ENCODE measurements around the gene MICB.
"Not testable (repeated sequence)": the region's sequence is repeated elsewhere in the genome, so short reads cannot be mapped to it uniquely, and the experiment has no call there.

The MICB gene

DNA sequence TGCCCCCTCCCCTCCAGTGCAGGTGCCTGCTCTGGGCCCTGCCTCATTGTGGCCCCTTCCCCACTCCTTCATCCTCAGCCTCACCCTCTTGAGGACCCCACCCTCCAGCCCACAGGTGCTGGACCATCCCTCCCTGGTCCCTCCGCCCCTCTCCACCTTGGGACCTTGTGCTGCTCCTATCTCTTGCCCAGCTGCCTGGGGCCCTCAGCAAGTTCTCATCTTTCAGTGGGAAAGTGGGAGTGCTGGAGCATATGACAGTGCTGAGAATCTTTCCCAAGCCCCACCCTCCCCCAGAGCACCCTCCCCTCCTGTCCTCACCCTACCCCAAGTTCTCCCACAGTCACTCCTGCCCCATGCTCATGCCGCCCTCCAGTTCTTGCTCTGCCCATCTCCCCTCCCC, 1.7 kb downstream of the MICB start:
- DNase-seq (ENCODE audit: low read depth in 2 of 2): not testable (repeated sequence)

GRCh38 chr6:31502586-31502985, 4.6 kb downstream of the MICB start:
- no peak for DNase-seq (ENCODE audit: low read depth in 2 of 2)

GRCh38 chr6:31509036-31509435, 11.1 kb downstream of the MICB start:
- DNase-seq (ENCODE audit: low read depth in 2 of 2): not testable (repeated sequence)

DNA sequence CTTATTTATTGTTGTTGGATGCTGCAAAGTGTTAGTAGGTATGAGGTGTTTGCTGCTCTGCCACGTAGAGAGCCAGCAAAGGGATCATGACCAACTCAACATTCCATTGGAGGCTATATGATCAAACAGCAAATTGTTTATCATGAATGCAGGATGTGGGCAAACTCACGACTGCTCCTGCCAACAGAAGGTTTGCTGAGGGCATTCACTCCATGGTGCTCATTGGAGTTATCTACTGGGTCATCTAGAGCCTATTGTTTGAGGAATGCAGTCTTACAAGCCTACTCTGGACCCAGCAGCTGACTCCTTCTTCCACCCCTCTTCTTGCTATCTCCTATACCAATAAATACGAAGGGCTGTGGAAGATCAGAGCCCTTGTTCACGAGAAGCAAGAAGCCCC, 12.1 kb downstream of the MICB start:
- DNase-seq (ENCODE audit: low read depth in 2 of 2): no peak

DNA sequence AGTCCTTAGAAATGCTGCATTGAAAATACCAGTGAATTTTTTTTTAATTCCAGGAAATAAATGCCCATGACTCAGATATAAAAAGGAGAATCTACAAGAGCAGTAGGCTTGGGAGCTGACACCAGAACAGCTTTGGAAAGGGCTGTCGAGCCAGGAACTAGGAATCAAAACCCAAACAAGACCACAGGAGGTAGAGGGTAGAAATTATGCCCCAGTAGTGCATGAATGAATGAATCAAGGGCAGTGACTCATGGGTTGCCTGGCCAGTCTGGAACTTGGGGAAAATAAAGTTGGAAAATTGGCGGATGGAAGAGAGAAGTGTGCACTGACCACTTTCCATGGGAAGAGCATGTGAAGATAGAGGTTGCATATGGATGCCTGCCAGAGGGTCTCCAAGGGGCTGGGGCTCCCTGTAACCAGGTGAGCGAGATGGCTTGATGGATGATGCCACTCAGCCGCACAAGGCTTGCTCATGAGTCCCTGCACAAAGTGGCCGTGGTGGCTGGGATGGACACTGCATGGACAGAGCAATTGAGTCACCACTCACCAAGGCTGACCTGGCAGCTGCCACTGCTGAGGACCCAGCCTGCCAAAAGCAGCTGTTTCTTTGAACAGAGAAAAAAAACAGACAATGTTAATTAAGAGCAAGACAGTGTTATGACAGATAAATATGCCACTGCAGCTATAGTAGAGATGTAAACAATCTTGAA, 15.7 kb downstream of the MICB start:
- no peak for DNase-seq (ENCODE audit: low read depth in 2 of 2)

GRCh38 chr6:31521835-31522234, 23.9 kb downstream of the MICB start:
- DNase-seq (ENCODE audit: low read depth in 2 of 2): no peak

DNA sequence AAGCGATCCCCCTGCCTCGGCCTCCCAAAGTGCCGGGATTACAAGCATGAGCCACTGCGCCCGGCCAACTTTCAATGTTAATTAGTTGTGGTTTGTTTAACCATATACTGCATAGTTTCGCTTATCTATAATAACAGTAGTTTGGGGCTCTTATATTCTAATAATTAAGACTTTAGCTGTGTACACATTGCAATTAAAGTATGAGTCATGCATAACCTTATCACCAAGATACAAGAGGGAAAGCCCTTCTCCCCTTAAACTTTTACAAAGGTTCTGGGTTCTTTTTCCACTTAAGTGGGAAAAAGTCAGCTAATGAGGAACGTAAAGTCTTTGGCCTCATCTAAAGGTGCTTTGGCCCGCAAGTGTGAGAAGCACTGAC, 27.6 kb downstream of the MICB start:
- DNase-seq (ENCODE audit: low read depth in 2 of 2): no peak

- no peak for DNase-seq (ENCODE audit: low read depth in 2 of 2)
Measured at GRCh38 chr6:31525932-31526591, 28.1 kb downstream of the MICB start.

- no peak for DNase-seq (ENCODE audit: low read depth in 2 of 2)
Measured at GRCh38 chr6:31528307-31528777, 30.4 kb downstream of the MICB start.

DNA sequence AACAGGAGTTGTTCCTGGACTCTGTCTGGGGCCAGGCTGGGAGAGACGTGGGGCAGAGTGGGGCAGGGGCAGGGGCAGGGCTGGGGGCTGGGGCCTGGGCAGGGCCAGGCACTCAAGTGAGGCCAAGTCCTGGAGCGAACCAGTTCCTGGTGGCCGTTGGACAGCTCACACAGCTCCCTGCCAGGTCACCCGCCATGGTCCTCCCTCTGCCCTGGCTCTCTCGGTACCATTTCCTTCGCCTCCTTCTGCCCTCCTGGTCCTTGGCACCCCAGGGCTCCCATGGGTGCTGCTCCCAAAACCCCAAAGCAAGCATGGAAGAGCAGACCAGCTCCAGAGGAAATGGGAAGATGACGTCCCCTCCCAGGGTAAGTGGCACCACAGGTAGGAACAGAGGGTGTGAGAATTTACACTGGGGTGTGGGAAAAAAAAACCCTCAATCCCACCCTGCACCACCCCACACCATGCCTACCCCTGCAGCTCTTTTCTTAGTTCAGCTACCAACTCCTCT, 30.9 kb downstream of the MICB start, which contains the start of gene MCCD1:
Gene MCCD1, plus strand, starts transcription at position 142 of the 508 bp plus-strand sequence. Its CDS starts 53 bp downstream, at position 195.
- no peak for DNase-seq (ENCODE audit: low read depth in 2 of 2)

DNA sequence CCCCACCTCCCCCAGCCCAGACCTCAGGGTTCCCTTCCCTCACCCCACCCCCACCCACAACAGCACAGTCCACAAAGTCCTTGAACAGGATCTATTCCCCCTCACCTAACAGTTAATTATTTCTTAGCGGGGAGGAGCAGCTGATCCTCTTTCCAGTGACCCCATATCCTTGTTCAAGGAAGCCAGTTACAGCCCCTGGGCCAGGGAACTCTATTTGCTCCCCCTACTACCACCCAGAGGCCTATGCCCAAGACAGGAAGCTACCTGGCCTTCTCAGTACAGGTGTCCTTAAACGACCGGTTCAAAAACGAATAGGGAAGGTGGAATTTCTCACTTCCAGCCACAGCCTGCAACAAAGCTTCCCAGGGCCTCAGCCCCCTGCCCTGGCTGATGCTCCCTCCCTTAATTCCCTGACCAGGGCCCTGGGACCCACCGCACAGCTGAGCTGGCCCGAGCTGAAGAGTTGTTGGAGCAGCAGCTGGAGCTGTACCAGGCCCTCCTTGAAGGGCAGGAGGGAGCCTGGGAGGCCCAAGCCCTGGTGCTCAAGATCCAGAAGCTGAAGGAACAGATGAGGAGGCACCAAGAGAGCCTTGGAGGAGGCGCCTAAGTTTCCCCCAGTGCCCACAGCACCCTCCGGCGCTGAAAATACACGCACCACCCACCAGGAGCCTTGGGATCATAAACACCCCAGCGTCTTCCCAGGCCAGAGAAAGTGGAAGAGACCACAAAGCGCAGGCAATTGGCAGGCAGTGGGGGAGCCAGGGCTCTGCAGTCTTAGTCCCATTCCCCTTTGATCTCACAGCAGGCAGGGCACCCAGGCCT, 31.6 kb downstream of the MICB start:
- DNase-seq (ENCODE audit: low read depth in 2 of 2): no peak

GRCh38 chr6:31530659-31531058, 32.7 kb downstream of the MICB start:
- DNase-seq (ENCODE audit: low read depth in 2 of 2): no peak

GRCh38 chr6:31531162-31531561, 33.2 kb downstream of the MICB start:
- DNase-seq (ENCODE audit: low read depth in 2 of 2): no peak

GRCh38 chr6:31531771-31532643, 34.1 kb downstream of the MICB start:
- DNase-seq (ENCODE audit: low read depth in 2 of 2): no peak

DNA sequence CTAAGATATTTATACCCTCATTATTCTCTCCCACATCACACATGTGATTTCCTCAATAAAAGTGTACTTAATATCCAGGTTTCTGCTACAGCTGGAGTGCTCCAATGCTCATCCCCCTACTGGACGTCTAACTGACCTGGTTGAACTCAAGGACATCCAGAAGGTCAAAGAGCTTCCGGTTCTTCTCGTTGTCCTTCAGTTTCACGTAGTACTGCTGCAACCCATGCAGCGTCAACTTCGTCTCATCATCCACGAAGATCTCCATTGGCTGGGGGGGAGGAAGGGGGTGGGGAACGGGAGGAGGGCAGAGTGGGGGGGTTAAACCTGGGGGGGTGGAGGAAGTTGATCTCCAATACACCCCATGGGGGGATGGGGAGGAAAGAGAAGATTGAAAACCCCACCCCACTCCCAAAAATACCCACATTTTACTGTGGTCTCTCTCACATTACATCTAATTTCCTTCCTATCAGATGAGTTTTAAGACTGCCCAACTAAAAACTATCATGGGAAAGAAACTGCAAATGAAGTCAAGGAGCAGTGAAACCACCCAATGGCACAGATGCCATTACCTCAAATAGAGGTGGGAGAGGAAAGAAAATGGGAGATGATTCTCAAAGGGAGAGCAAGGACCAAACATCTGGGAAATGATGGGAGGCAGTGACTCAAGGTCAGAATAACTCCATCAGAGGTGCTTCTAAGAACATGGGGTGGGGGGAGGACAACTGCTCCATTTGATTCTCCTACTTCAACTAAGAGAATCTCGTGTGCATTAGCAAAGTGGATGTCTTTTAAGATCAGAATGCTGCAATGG, 34.9 kb downstream of the MICB start:
- no peak for DNase-seq (ENCODE audit: low read depth in 2 of 2)

DNA sequence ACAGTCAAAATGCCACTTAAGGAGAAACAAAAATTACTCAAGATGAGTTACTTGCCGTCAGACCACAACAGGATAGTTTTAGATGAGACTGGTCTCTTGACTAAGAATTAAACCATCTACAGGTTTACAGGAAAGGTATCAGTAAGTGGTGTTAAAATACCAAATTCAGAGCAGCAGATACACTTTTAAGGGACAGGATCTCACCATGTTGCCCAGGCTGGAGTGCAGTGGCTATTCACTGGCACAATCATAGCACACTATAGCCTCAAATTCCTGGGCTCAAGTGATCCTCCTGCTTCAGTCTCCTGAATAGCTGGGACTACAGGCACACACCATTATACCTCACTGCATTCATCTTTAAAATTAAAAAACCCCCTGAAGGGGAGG, 35.5 kb downstream of the MICB start:
- DNase-seq (ENCODE audit: low read depth in 2 of 2): no peak

DNA sequence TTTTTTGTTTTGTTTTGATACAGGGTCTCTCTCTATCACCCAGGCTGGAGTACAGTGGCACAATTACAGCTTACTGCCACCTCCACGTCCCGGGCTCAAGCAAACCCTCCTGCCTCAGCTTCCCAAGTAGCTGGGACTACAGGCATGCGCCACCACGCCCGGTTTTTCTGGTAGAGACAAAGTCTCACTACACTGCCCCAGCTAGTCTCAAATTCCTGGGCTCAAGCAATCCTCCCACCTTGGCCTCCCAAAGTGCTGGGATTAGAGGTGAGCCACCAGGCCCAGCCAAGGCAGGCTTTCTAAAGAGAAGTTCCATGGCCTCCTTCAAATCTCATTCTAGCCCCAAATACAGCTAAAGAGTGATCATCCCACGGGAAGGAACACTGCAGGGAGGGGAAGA, 36.1 kb downstream of the MICB start:
- no peak for DNase-seq (ENCODE audit: low read depth in 2 of 2)

- no peak for DNase-seq (ENCODE audit: low read depth in 2 of 2)
Measured at GRCh38 chr6:31534521-31535040, 36.6 kb downstream of the MICB start.

GRCh38 chr6:31535538-31536324, 37.8 kb downstream of the MICB start:
- no peak for DNase-seq (ENCODE audit: low read depth in 2 of 2)

All from stimulated activated CD8-positive, alpha-beta memory T cell treated with anti-CD3 and anti-CD28 coated beads, Interleukin-7, amount 100 ng/mL, for 4 hours (primary cell).